Measurements from ENCODE around the gene GADL1.

Gene GADL1

DNA sequence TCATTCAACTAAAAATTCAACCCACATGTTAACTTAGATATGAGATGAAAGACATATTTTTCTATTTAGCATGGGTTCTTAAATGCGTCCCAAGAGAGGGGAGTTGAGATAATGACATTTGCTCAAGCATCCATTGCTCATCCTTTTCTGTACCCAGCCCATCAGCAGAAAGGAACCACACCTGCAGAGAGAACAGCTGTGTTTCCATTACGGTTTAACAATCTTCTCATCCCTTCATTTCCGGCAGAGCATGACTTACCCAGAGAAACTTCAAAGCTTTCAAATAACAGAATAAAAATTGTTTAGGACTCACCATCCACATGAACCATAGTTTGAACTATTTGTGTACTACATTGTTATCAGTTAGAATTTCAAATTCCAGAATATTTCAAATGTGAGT is 174.9 kb downstream of the GADL1 start:
- DNase-seq: no peak

DNA sequence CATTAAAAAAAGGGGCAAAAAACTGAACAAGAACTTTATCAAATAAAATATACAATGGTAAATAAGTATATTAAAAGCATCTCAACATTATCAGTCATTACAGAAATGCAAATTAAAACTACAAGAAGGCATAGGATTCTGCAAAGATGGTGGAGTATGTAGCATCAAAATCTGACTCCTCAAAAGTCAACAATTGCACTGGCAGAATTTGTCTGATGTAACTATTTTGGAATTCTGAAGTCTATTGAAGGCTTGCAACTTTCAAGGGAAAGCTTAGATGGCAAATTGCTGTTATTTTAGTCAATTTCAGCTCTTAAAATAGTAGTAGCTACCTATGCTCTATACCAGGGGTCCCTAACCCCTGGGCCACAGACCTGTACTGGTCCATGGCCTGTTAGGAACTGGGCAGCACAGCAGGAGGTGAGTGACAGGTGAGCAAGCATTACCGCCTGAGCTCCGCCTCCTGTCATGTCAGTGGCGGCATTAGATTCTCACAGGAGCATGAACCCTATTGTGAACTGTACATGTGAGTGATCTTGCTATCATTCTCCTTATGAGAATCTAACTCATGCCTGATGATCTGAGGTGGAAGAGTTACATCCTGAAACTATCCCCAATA is 180.5 kb downstream of the GADL1 start:
- no peak for DNase-seq

DNA sequence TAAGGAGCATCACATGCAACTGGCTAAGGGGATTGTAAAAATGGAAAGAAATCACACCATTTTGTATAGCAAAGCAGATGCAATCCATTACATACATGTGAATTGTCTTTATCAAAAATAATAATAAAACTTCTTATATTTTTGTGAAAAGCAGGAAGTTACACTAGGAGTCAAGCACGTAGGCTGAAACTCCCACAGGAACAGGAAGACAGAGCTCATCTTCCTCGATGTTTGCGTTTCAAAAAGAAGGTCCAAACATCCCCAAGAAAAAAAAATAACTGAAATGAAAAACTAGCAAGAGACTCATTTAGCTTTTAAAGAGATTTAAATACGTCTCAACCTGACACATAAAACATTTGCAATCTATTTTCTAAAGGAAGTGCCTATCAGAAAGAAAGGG is 181.5 kb downstream of the GADL1 start:
- no peak for DNase-seq

DNA sequence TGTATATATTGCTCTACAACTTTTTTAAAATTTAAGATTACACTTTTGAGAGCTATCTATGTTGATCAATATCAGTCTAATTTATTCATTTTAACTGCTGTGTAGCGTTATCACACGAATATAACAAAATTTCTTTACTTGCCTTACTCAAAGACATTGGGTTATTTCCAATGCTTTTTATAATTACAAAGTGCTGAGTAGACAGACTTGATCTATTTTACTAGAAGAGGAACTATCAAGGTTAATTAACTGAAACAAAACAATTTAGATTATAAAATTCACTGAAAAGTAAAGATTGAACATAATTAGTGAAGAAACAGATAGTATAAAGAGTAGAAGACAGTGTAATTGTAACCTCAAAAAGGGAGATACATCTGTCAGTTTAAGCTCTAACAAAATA is 182.6 kb downstream of the GADL1 start:
- no peak for DNase-seq

DNA sequence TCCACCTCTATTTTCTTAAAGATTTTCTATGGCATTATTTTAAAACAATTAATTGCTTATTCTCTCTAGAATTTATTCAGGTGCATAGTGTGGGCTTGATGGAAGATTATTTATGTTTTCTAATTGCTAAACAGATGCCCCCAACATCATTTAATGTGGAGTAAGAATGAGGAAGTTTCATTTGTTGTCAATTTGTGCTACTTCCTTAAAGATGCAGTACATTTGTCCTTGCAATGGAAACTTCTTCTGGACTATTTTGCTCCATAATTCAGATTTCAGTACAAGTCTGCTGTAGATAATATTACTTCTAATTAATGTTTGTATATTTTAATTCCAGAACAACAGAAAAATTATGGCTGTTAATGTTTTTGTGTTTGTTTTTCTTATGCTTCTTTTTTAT is 183.3 kb downstream of the GADL1 start:
- DNase-seq: no peak

DNA sequence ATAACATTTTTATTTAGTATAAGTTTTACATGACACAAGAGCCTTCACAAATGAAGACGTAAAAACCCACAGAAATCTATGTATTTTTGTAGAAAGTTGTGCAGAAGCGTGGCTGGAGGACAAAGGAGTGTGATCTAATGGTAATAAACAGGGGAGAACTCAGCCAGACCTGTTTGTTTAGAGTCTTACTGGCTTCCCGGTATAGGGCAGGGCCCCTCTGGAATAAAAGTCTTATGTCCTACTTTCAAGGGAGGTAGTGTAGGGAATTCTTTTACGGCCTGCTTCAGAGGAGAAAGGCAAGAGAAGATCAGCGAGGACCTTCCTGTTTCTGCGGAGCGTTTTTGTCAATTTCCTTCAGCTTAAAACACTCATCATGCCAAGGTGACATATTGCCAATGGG is 184.4 kb downstream of the GADL1 start:
- no peak for DNase-seq

DNA sequence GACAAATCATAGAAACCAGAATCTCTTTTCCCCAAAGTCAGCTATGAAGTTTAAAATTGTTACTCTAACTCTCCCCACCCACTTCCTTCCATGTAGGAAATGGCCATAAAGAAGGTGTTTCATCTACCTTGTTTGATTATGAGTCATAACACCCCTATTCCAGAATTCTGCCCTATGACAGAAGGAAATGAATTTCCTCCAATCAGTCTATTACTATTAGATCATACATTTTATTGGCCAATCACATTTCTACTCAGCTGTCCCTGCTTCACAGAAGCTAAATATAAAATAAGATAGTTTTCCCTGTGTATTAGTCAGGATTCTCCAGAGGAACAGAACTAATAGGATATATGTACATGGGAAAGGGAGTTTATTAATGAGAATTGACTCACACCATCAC is 186.0 kb downstream of the GADL1 start:
- DNase-seq: no peak

DNA sequence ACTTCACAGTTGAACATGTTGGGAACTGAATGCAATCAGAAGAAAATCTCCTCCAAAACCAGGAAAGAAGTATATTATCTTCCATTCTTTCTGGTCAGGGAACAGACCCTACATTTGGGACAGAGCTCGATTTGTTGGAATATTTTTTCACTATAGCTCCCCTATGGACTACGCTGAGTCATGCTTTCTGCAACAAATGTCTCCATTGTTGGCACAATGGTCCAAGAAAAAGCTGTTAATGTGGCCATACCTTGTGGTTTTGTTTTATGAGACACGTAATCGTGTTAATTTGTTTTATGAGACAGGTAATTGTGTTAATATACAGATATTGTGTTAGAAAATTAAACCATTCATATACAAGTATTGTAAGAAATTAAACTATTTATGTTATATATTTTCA is 186.6 kb downstream of the GADL1 start:
- no peak for DNase-seq

DNA sequence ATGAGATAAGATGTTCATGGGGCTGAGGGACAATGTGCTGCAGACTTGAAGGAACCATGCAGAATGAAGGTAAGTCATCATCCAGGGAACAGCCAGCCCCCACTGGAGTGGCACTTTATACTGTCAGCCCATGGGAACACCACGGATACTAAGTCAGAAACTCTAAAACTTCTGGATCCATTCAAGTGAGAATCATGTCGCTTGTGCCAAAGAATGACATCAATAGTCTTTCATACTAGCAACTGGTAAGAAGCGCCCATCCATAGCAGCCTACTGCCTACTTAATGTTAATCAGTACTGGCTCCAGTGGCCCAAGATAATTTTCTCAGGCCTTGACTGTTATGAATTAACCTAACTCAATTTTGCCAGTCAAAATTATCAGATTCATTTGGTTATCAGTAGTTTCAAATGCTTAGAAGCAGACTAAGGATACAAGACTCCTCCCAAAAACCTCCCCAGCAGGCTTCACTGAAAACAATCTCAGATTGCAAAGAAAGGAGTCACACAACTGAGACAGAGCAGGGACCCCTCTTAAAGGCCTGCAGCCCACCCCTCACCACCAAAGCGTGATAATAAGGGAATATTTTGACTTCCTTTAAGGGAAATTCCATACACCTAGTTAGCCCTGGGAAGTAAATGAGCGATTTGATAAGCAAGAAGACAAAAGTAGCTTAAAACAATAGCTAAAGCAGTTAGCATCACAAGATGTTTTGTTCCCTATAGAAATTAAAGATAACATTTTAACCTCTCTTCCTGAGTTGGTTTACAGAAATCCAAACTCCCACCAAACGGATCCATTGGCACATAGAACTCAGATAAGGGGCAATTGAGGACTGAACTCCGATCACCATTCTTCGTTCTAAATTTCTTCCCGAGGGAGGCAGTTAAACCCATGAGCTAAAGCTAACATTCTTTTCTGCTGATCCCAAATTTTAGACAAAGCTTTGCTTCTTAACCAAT is 189.2 kb downstream of the GADL1 start:
- DNase-seq: no peak

DNA sequence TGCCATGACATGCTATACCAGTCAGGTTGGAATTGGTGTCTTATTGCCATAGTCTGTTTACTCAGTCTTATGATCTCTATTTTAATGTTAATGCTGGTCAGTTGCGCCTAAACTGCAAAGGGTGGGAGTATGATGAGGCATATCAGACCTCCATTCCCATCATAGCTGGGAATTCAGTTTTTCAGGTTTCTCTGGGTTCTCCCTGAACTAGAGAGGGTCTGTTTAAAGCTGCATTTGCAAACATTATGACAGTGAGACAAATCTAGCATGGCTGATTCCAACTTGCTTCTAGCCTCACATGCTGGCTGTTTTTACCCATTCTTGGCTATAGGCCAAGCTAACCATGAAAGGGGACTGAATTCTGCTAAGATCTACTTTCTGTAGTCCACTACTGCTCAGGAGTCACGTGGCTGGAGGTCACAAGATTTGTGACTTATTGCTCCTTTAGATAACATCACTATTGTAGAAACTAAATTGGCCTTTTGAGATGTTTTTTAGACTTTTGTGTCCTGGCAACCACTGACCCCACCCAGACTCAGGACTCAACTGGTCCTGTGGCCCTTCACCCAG is 191.5 kb downstream of the GADL1 start:
- DNase-seq: no peak

DNA sequence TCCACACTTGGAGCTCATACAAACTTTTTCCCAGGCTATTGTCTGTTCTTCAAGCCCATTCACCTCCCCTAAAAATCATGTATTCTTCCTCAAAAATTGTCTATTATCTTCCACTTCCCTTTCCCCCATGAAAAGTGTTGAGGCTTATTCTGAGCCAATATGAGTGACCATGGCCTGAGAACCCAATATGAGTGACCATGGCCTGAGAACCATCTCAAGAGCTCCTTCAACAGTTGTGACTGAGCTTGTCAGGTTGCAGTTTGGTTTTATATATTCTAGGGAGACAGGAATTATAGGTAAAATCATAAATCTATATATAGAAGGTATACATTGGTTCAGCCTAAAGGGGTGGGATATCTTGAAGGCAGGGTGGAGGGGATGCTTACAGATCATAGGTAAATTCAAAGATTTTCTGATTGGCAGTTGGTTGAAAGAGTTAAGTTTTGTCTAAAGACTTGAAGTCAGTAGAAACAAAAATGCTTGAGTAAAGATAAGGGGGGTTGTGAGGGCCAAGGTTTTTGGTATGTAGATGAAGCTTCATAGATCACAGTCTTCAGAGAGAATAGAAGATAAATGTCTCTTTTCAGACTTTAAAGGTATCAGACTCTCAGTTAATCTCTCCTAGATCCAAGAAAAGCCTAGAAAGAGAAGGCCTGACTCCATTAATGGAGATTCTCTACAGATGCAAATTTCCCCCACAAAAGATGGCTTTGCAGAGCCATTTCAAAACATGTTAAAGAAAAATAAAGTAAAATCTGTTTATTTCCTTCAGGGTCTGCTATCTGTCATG is 192.2 kb downstream of the GADL1 start:
- DNase-seq: no peak

DNA sequence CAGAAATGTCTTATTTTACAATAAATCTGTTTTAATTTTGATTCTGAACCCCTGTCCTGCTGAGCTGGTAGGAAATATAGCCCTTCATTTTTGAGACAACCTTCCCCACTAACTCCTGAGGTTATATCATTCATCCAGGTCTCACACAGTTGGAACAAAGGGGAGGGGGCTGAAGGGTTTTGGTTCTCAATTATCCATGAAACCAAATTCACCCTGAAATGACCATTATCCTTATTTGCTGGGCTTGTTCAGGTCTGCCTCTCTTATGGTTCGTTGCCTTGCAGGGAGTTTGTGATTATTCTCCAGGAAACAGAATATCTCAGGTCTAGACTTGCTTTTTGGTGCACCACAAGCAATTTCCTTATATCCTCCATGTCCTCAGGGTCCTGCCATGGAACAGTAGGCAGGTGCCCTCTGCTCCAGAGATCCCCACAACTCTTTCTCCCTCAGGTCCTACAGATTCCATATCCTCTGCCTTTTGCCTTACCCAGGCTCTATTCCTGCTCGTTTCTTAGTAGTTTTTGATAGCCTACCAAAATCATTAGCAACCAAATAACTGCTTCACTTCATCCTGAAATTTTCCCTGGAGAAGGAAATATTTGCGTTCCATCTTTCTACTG is 193.6 kb downstream of the GADL1 start:
- DNase-seq: no peak

DNA sequence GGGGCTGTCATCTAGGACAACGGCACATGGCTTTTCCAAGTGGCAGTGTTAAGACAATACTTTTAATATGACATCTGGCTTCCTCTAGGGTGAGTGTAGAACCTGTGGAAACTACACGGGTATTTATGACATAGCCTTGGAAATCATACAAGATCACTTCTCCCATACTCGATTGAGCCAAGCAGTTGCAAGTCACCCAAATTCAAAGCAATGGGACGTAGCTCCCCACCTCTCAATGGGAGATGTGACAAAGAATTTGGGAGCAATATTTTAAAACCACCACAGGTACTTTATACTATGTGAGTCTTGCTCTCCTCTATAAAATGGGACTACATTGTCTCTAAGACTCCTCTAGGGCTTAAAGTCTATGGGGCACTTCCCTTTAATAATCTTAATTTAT is 194.5 kb downstream of the GADL1 start:
- no peak for DNase-seq

DNA sequence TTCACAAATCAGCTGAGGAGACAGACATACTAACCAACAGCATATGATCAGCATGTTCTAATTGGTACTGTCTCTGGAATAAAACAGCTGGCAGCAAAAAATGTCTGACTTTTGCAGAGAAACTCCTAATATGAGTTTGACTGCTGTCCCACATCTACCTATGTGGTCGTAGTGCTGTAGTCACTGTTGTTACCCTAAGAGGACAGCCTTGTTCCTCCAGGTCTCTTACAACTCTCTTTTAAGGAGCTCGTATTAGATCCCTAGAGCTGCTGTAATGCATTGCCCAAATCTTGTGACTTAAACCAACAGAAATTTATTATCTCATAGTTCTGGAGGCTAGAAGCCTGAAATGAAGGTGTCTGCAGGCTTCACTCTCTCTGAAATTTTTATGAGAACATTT is 195.9 kb downstream of the GADL1 start:
- DNase-seq: no peak

DNA sequence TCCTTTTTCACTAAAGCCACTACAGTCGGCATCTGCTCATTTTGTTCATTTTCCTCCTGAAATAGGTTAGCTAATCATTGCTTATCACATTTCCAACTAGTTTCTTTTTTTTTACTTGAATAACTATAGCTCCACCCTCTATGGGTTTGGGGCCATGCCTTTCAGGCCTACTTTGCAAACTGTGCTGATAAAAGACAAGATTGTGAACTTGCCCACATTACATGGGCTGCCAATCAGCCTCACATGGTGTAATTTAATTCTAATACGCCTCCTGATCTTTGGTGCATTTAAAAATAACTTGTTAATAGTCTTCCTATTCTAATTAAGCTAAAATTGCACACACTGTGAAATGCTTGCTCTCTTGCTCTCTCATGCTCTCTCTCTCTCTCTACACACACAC is 197.6 kb downstream of the GADL1 start:
- no peak for DNase-seq

DNA sequence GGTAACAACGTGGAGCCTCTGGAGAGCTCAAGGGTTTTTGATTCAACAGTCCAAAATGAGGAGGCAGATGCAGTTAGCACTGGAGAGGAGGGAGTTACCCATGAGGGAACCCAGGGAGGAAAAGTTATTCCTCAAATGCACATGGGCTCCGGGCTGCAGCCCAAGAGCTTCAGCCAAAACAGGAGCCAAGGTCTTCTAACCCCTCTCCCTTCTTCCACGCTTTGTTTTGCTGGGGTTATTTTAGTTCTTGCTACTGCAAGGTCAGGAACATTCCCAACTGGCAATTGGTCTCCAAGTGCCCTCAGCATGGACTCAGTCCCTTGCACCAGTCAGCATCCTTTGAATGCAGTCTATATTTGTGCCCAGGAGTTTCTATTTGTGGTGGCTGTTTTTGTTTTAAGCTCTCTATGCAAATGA is 198.1 kb downstream of the GADL1 start:
- DNase-seq: no peak

DNA sequence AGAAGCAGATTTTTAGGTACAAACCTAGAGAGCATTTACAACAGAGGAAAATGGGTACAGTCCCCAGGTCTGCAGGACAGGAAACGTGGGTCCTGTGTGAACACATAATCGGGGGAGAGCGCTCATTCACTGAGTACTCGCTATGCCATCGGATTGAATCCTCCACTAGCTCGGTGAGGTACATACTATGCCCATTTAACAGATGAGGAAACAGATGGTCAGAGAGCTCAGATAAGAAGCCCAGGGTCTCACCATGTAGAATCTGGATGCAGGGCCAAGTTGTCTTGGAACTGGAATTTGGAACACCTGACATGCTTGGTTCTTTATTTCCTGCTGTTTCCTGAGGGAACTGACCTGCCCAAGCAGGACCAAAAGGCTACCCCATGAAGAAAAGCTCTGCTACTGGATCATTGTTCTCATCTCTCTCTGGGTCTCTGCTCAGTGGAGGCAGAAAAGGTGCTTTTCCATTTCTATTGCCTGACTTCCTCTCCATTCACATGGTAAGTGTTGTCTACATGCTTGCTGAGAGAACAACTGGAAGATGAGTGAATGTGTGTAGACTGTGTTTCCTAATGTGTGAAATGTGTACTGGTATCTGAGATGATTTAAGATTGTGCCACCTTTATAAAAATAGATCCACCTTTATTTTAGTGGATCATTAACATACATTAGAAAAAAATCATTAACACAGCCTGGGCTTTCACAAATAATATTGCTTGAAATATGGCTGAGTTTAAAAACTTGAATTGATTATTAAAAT is 199.0 kb downstream of the GADL1 start:
- no peak for DNase-seq

DNA sequence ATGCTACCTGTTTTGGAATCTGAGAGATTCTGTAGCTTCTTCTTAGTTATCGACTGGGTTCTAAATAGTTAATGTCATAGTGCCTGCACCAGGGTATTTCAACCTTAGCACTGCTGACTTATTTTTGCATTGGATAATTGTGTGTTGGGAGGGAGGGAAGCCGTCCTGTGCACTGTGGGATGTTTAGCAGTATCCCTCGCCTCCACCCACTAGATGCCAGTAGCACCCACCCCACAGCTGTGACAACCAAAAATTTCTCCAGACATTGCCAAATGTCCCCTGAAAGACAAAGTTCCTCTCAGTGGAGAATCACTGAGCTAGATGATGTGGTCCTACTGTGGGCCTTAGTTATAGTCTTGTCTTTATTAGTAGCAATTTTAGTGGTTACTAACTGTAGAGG is 199.8 kb downstream of the GADL1 start:
- no peak for DNase-seq

DNA sequence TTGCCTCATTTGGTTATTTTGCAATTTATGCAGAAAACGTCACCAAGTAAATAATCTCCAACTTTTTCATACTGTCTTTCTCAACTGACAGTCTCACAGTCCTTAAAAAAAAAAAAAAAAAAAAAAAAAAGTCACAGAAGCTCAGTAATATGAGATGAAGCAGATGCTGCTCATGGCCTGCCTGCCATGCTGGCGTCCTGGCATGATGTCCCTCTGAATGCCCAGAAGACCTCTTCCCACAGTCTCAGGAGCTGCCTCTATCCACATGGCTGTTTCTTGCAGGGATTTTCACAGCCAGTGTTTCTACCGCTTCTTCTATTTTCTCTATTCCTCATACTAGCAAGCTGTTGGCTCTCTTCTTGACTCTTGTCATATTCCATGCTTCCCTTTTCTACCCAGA is 200.3 kb downstream of the GADL1 start:
- no peak for DNase-seq

DNA sequence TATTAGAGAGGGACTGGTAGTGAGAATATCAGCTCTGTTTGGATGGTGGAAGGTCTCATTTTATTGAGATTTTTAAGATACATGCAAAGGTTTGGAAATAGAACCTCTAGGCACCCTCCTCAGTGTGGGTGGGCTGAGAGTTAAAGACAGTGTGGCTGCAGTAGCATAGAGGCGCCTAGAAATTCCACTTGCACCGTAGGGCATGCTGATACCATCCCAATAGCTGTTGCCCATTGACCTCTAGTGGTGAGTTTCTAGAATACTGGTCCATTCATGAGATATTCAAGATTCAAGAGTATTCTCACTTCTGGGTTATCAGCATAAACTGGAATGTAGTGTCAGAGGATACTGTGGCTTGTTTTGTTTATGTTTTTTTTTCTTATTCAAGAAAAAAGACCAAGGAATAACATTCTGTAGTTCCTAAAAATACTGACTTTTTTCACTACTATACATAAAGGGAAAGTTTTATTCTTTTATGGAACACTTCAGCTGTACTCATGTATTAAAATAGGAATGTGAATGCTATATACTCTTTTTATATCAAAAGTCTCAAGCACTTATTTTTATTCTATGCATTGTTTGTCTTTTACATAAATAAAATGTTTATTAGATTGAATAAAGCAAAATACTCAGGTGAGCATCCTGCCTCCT is 200.9 kb downstream of the GADL1 start:
- DNase-seq: peak; percentile 32

DNA sequence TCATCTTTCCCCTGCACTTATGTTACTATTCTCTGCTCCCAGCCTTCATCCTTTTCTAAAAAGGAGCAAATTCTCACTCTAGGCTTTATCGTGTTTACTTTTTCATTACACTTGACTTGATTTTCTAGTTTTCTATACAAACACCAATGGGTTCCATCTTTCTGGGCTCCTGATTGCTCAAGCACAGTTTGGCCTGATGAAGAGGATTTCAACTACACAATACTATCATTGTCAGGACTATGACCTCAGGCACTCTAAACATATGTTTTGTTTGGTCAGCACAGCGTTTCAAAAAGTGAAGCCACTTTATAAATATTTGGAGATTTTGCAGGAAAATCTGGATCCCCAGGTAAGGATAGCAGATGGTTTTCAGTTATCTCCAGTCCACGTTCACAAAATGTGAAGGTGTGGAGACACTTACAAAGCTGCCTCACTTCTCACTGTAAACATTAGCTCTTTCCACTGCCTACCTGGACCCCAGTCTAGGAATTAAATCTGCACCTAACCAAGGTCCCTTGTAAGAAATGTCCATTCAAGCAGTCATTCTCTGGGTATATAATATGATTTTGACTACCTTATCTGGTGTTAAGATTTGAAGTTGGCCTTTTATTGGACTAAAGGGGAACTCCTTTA is 201.8 kb downstream of the GADL1 start:
- no peak for DNase-seq
